Measurements from ENCODE around the gene AXIN2.
A peak's percentile ranks its signal among the peaks of the same experiment; 100 is the strongest.

Gene AXIN2

GRCh38 chr17:65561452-65562205 lies at the start of gene AXIN2:
AXIN2 (minus strand) TSS chr17:65561648; CDS start chr17:65558620, 3,028 bp downstream.
- DNase-seq (ENCODE audit: low read depth): peak; percentile 87

GRCh38 chr17:65609749-65610148 lies 48.3 kb upstream of the AXIN2 start:
- DNase-seq (ENCODE audit: low read depth): peak; percentile 37

GRCh38 chr17:65609286-65609685 lies 47.8 kb upstream of the AXIN2 start:
- DNase-seq (ENCODE audit: low read depth): no peak

- no peak for DNase-seq (ENCODE audit: low read depth)
Measured at GRCh38 chr17:65604070-65604469, 42.6 kb upstream of the AXIN2 start.

GRCh38 chr17:65601881-65602280 lies 40.4 kb upstream of the AXIN2 start:
- DNase-seq (ENCODE audit: low read depth): no peak

- DNase-seq (ENCODE audit: low read depth): no peak
Measured at GRCh38 chr17:65601145-65601544, 39.7 kb upstream of the AXIN2 start.

- no peak for DNase-seq (ENCODE audit: low read depth)
Measured at GRCh38 chr17:65600518-65600917, 39.1 kb upstream of the AXIN2 start.

- DNase-seq (ENCODE audit: low read depth): no peak
Measured at GRCh38 chr17:65599650-65600049, 38.2 kb upstream of the AXIN2 start.

- no peak for DNase-seq (ENCODE audit: low read depth)
Measured at GRCh38 chr17:65598746-65599145, 37.3 kb upstream of the AXIN2 start.

GRCh38 chr17:65595071-65595656 lies 33.7 kb upstream of the AXIN2 start:
- DNase-seq (ENCODE audit: low read depth): peak; percentile 59

- DNase-seq (ENCODE audit: low read depth): peak; percentile 58
Measured at GRCh38 chr17:65593855-65594845, 32.7 kb upstream of the AXIN2 start.

GRCh38 chr17:65593092-65593854 lies 31.8 kb upstream of the AXIN2 start:
- no peak for DNase-seq (ENCODE audit: low read depth)

GRCh38 chr17:65592125-65592965 lies 30.9 kb upstream of the AXIN2 start:
- no peak for DNase-seq (ENCODE audit: low read depth)

GRCh38 chr17:65589321-65589720 lies 27.9 kb upstream of the AXIN2 start:
- no peak for DNase-seq (ENCODE audit: low read depth)

- DNase-seq (ENCODE audit: low read depth): no peak
Measured at GRCh38 chr17:65588181-65588808, 26.8 kb upstream of the AXIN2 start.

- DNase-seq (ENCODE audit: low read depth): no peak
Measured at GRCh38 chr17:65587534-65588180, 26.2 kb upstream of the AXIN2 start.

- DNase-seq (ENCODE audit: low read depth): no peak
Measured at GRCh38 chr17:65586899-65587298, 25.5 kb upstream of the AXIN2 start.

GRCh38 chr17:65584604-65585521 lies 23.4 kb upstream of the AXIN2 start:
- no peak for DNase-seq (ENCODE audit: low read depth)

Data from EH (cell line).